Measurements from ENCODE around the gene ALDH1B1. TPM values are rescaled to one million over a fixed set of nuclear protein-coding genes. Genes with fewer than 3 reads are reported as not detected.

The ALDH1B1 gene
- total RNA-seq, 1 experiment from 2014 or later: 29.0 TPM

DNA sequence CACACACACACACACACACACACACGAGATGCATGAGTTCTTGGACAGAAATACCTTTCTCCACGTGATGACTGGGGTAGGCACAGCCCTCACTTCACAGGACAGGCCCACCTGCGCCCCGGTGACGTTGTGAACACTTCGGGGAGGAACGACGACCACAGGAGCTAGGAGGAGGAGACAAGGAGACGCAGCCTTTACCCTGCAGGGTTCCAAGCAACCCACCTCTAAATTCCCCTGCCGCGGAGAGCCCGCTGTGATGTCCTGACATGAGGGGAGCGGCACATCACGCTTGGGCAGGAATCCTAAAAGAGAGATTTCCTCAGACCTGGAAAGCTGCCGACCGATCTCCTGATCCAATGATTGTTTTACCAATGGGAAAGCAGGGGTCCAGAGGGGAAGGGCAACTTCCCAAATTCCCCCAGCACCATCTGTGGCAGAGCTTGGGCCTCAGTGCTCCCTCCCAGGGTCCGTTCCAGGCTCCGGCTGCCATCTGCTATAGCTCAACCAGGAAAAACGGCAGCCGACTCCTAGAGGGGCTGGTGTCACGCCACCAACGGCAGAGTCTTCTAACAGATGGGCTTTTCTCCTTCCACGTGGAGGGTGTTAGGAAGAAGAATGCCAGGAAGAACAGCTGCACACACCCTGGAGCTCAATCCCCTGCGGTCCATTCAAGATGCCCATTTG lies 21.7 kb downstream of the ALDH1B1 start:
- Histone ChIP-seq H3K9ac (ENCODE audit: low read length) (no peak overlapping the region), H4K20me1 (ENCODE audit: low read length) (no peaks in the 10 kb centered on the region), H3K27me3 (ENCODE audit: low read length) (0 out of 2 replicates have a peak, but pooled peaks cover 4% of the 10 kb centered on the region), H3K27ac (ENCODE audit: low read length) (no peak overlapping the region), H3K4me2 (ENCODE audit: low read length) (no peak overlapping the region), H3K36me3 (ENCODE audit: low read depth, low read length) (no peaks in the 10 kb centered on the region), H2AFZ (ENCODE audit: low read length) (no peak overlapping the region), H3K9me3 (ENCODE audit: low read length) (no peaks in the 10 kb centered on the region), H3K4me1 (ENCODE audit: insufficient read depth, low read length) (no peaks in the 10 kb centered on the region), H3K79me2 (ENCODE audit: low read length) (no peaks in the 10 kb centered on the region), H3K4me3 (ENCODE audit: low read length) (no peak overlapping the region), H3F3A (ENCODE audit: low read length, unreplicated experiment) (no peaks in the 10 kb centered on the region), H3K9me2 (replicated peaks; ENCODE audit: low read length) (no peaks in the 10 kb centered on the region)
- no peak for TF ChIP-seq EZH2phosphoT487 (IDR thresholded peaks at IDR 0.05; ENCODE audit: borderline replicate concordance, low read length)
- TF ChIP-seq, protein P1, sequence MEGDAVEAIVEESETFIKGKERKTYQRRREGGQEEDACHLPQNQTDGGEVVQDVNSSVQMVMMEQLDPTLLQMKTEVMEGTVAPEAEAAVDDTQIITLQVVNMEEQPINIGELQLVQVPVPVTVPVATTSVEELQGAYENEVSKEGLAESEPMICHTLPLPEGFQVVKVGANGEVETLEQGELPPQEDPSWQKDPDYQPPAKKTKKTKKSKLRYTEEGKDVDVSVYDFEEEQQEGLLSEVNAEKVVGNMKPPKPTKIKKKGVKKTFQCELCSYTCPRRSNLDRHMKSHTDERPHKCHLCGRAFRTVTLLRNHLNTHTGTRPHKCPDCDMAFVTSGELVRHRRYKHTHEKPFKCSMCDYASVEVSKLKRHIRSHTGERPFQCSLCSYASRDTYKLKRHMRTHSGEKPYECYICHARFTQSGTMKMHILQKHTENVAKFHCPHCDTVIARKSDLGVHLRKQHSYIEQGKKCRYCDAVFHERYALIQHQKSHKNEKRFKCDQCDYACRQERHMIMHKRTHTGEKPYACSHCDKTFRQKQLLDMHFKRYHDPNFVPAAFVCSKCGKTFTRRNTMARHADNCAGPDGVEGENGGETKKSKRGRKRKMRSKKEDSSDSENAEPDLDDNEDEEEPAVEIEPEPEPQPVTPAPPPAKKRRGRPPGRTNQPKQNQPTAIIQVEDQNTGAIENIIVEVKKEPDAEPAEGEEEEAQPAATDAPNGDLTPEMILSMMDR (conservative IDR thresholded peaks at IDR 0.05; ENCODE audit: low read depth, low read length): no peak
- no peak for TF ChIP-seq EZH2 (IDR thresholded peaks at IDR 0.05; ENCODE audit: low read length, unreplicated experiment)
- no peak for DNase-seq
- ChIA-PET CTCF (no interaction called here), POLR2A (ENCODE audit: unreplicated experiment) (no interaction called here)
- BruUV-seq (replicated peaks): no TSS peak
- intact Hi-C loops (cut with micrococcal nuclease): no loop called here
- ATAC-seq: no peak

DNA sequence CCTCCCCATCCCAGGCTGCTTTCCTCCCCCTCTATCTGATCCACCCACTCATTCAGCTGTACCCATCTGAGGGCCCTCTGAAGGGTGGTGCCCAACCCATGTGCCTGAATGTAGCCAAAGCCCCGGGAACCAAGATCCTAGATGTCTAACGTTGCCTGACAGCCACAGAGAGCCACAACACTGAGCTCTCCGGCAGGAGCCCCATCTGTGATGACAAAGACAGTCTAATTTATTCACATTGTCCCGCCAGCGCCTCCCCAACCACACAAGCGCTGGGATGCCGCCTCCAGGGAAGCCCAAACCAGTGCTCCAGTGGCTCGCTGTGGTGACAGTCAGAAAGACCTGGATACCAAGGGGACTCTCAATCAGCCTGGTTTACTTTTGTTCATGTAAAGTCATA lies 23.4 kb downstream of the ALDH1B1 start:
- H3K4me1 ChIP-seq (ENCODE audit: insufficient read depth, low read length): no peaks in the 10 kb centered on the region
- DNase-seq: no peak
- intact Hi-C loops (cut with micrococcal nuclease): no loop called here
- ATAC-seq: no peak
- no peak overlapping the region for H3K4me2 ChIP-seq (ENCODE audit: low read length)
- H3K27ac ChIP-seq (ENCODE audit: low read length): no peak overlapping the region
- H3K27me3 ChIP-seq (ENCODE audit: low read length): 0 out of 2 replicates have a peak, but pooled peaks cover 4% of the 10 kb centered on the region
- no peaks in the 10 kb centered on the region for H3K9me2 ChIP-seq (replicated peaks; ENCODE audit: low read length)
- ChIA-PET POLR2A (ENCODE audit: unreplicated experiment) (no interaction called here), CTCF (no interaction called here)
- no peaks in the 10 kb centered on the region for H3K79me2 ChIP-seq (ENCODE audit: low read length)
- no peaks in the 10 kb centered on the region for H4K20me1 ChIP-seq (ENCODE audit: low read length)
- no peak overlapping the region for H3K9ac ChIP-seq (ENCODE audit: low read length)
- H3K36me3 ChIP-seq (ENCODE audit: low read depth, low read length): no peaks in the 10 kb centered on the region
- no peak overlapping the region for H3K4me3 ChIP-seq (ENCODE audit: low read length)
- H3F3A ChIP-seq (ENCODE audit: low read length, unreplicated experiment): no peaks in the 10 kb centered on the region
- no peak overlapping the region for H2AFZ ChIP-seq (ENCODE audit: low read length)
- TF ChIP-seq EZH2phosphoT487 (IDR thresholded peaks at IDR 0.05; ENCODE audit: borderline replicate concordance, low read length) (no peak), EZH2 (IDR thresholded peaks at IDR 0.05; ENCODE audit: low read length, unreplicated experiment) (no peak)
- TF ChIP-seq, protein P1 (conservative IDR thresholded peaks at IDR 0.05; ENCODE audit: low read depth, low read length): no peak
- no peaks in the 10 kb centered on the region for H3K9me3 ChIP-seq (ENCODE audit: low read length)
- BruUV-seq (replicated peaks): no TSS peak

DNA sequence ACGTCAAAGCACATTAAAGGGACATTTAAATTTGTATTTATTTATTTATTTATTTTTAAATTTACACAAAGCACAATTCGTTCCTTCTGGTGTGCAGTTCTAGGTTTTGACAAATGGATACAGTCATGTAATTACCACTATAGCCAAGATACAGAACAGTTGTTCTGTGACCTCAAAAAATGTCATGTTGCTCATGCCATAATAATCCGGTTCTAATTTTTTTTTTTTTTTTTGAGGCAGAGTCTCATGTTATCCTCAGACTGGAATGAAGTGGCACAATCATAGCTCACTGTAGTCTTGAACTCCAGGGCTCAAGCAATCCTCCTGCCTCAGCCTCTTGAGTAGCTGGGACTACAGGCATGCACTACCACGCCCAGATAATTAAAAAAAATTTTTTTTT lies 24.0 kb downstream of the ALDH1B1 start:
- Histone ChIP-seq H3K4me3 (ENCODE audit: low read length) (no peak overlapping the region), H3K36me3 (ENCODE audit: low read depth, low read length) (no peaks in the 10 kb centered on the region), H3K4me1 (ENCODE audit: insufficient read depth, low read length) (no peaks in the 10 kb centered on the region), H4K20me1 (ENCODE audit: low read length) (no peaks in the 10 kb centered on the region), H3F3A (ENCODE audit: low read length, unreplicated experiment) (no peaks in the 10 kb centered on the region), H2AFZ (ENCODE audit: low read length) (no peak overlapping the region), H3K27me3 (ENCODE audit: low read length) (0 out of 2 replicates have a peak, but pooled peaks cover 4% of the 10 kb centered on the region), H3K79me2 (ENCODE audit: low read length) (no peaks in the 10 kb centered on the region), H3K9me3 (ENCODE audit: low read length) (no peaks in the 10 kb centered on the region), H3K9me2 (replicated peaks; ENCODE audit: low read length) (no peaks in the 10 kb centered on the region), H3K9ac (ENCODE audit: low read length) (no peak overlapping the region), H3K27ac (ENCODE audit: low read length) (no peak overlapping the region), H3K4me2 (ENCODE audit: low read length) (no peak overlapping the region)
- intact Hi-C loops (cut with micrococcal nuclease): no loop called here
- ChIA-PET POLR2A (ENCODE audit: unreplicated experiment) (interaction anchor here (0.5 kb wide), 1 partner anchor 229 kb away, joined by 29 read pairs; no protein-coding TSS in a partner anchor), CTCF (no interaction called here)
- no peak for DNase-seq
- no TSS peak for BruUV-seq (replicated peaks)
- TF ChIP-seq EZH2 (IDR thresholded peaks at IDR 0.05; ENCODE audit: low read length, unreplicated experiment) (no peak), EZH2phosphoT487 (IDR thresholded peaks at IDR 0.05; ENCODE audit: borderline replicate concordance, low read length) (no peak)
- TF ChIP-seq, protein P1 (conservative IDR thresholded peaks at IDR 0.05; ENCODE audit: low read depth, low read length): no peak
- no peak for ATAC-seq

Data from PC-3 (cell line).